Endothelial cell of umbilical vein (primary cell): ENCODE measurements around the gene HOXD3. TPM values are rescaled to one million over a fixed set of nuclear protein-coding genes. Genes with fewer than 3 reads are reported as not detected.

Experiments
- BruUV-seq: library from RNA; stranded (reverse); fragments of 400-500 nt; replicated peaks from 2 replicates; lab custom pipeline; 2021; lab: Mats Ljungman, UMichigan
- CTCF ChIA-PET: fragments of 300-600, 350-600 bp; sonication (Branson Sonifier 250); formaldehyde crosslinking; loops from one replicate; lab custom pipeline; 2021; ENCODE audit warnings: antibody characterized with exemption, inconsistent platforms; lab: Charles Lee
- POLR2A ChIA-PET: fragments of 300-600, 350-600 bp; sonication (Branson Sonifier 250); formaldehyde crosslinking; loops from one replicate; lab custom pipeline; 2021; ENCODE audit warnings: antibody characterized with exemption, inconsistent platforms; lab: Charles Lee
- DNase-seq: peaks from one replicate; pipeline ENCODE4 v3.0.0-alpha.2; 2011; ENCODE audit warnings: low read depth, low spot score
- FAIRE-seq: peaks from 2 replicates; lab custom pipeline; 2011; peaks lifted over from hg19 to GRCh38; lab: Jason Lieb, UNC
- H2AFZ ChIP-seq: 2 replicates; pipeline ENCODE4 v1.6.0; 2012; ENCODE audit warnings: low read depth, low read length, control low read depth, inconsistent platforms
- H3K27ac ChIP-seq: 2 replicates; pipeline ENCODE4 v1.5.1; 2011; ENCODE audit warnings: low read depth, mild to moderate bottlenecking, control low read depth, low read length, moderate library complexity; ENCODE audit not compliant: insufficient read depth
- H3K27me3 ChIP-seq, 2 experiments: 2 replicates each; pipeline versions ENCODE4 v1.6.0 to v1.6.1; 2011; ENCODE audit warnings: low read length in 2 of 2, mixed read lengths in 1 of 2; ENCODE audit not compliant: control insufficient read depth in 2 of 2, insufficient read depth in 2 of 2
- H3K36me3 ChIP-seq, 2 experiments: 2 replicates in 1 of 2; 3 replicates in 1 of 2; pipeline ENCODE4 v1.5.1; 2011; ENCODE audit warnings: low read length in 2 of 2, mild to moderate bottlenecking in 1 of 2, moderate library complexity in 1 of 2; ENCODE audit not compliant: control insufficient read depth in 2 of 2, insufficient read depth in 2 of 2; ENCODE audit errors: extremely low read depth in 1 of 2
- H3K4me1 ChIP-seq: 3 replicates; pipeline ENCODE4 v1.5.1; 2011; ENCODE audit warnings: mild to moderate bottlenecking, low read length; ENCODE audit not compliant: control insufficient read depth, insufficient read depth; ENCODE audit errors: extremely low read depth
- H3K4me2 ChIP-seq: 2 replicates; pipeline ENCODE4 v1.6.1; 2011; ENCODE audit warnings: low read length, control low read depth, mixed read lengths; ENCODE audit not compliant: insufficient read depth
- H3K4me3 ChIP-seq, 3 experiments: fragments of 200-600 bp in 1 of 3; sonication (generic), shearing (Covaris generic) in 1 of 3; replicated peaks in 1 of 3; 2 replicates each; pipeline ENCODE4 v1.5.1; 2011 to 2016; ENCODE audit warnings: control low read depth in 3 of 3, low read length in 3 of 3, mild to moderate bottlenecking in 2 of 3, inconsistent platforms in 1 of 3, low read depth in 1 of 3, moderate library complexity in 1 of 3; ENCODE audit not compliant: insufficient read depth in 1 of 3
- H3K79me2 ChIP-seq: 2 replicates; pipeline ENCODE4 v1.6.0; 2012; ENCODE audit warnings: low read length, inconsistent platforms; ENCODE audit not compliant: control insufficient read depth, insufficient read depth
- H3K9ac ChIP-seq: replicated peaks from 2 replicates; pipeline ENCODE3; 2011; ENCODE audit warnings: low read length, control low read depth; ENCODE audit not compliant: insufficient read depth; ENCODE audit errors: extremely low read depth
- H3K9me1 ChIP-seq: replicated peaks from 3 replicates; pipeline ENCODE4 v1.6.0; 2011; ENCODE audit warnings: mild to moderate bottlenecking, low read length; ENCODE audit not compliant: control insufficient read depth, insufficient read depth; ENCODE audit errors: extremely low read depth
- H3K9me3 ChIP-seq: replicated peaks from 2 replicates; pipeline ENCODE4 v1.5.1; 2012; ENCODE audit warnings: low read length, inconsistent platforms; ENCODE audit not compliant: control insufficient read depth, insufficient read depth
- H4K20me1 ChIP-seq: replicated peaks from 2 replicates; pipeline ENCODE3; 2011; ENCODE audit warnings: mild to moderate bottlenecking, low read length; ENCODE audit not compliant: control insufficient read depth, insufficient read depth; ENCODE audit errors: extremely low read depth
- EZH2 ChIP-seq: IDR thresholded peaks from 2 replicates; pipeline ENCODE4 v1.6.1; 2012; ENCODE audit warnings: borderline replicate concordance, low read depth, mild to moderate bottlenecking, moderate library complexity, low read length, inconsistent platforms; ENCODE audit not compliant: severe bottlenecking
- FOS ChIP-seq: IDR thresholded peaks from 2 replicates; pipeline ENCODE4 v1.6.1; 2011; ENCODE audit warnings: mild to moderate bottlenecking, low read length, moderate library complexity, borderline replicate concordance; ENCODE audit not compliant: insufficient read depth
- GATA2 ChIP-seq: IDR thresholded peaks from 2 replicates; pipeline ENCODE4 v1.7.0; 2011; ENCODE audit warnings: low read depth, mild to moderate bottlenecking, moderate library complexity, mixed read lengths, low read length; ENCODE audit not compliant: insufficient read length, insufficient read depth
- JUN ChIP-seq: IDR thresholded peaks from 2 replicates; pipeline ENCODE4 v1.6.1; 2011; ENCODE audit warnings: borderline replicate concordance, low read depth; ENCODE audit not compliant: insufficient read length, insufficient read depth
- MYC ChIP-seq: IDR thresholded peaks from one replicate; pipeline ENCODE4 v1.6.1; 2011; ENCODE audit warnings: mild to moderate bottlenecking, low read depth, low read length
- POLR2A ChIP-seq: IDR thresholded peaks from 2 replicates; pipeline ENCODE4 v1.6.1; 2012; ENCODE audit warnings: low read depth, mild to moderate bottlenecking, control low read depth, low read length
- POLR2AphosphoS5 ChIP-seq: IDR thresholded peaks from 2 replicates; pipeline ENCODE4 v1.6.1; 2012; ENCODE audit warnings: low read depth, mild to moderate bottlenecking, control low read depth, low read length, moderate library complexity; ENCODE audit not compliant: insufficient read depth
- dilution Hi-C: fragments of 300-500 bp; cut with MboI; formaldehyde crosslinking; loops from one replicate; pipeline ENCODE4 v1.15.0; 2019; ENCODE audit warnings: low sequenced_read_pairs; ENCODE audit not compliant: extremely low pct_ligation_motif_present
- intact Hi-C: fragments of 100-400 bp; cut with micrococcal nuclease; formaldehyde crosslinking; loops from one replicate; pipeline ENCODE4 v1.10.0; 2022
- polyA plus RNA-seq, 4 experiments: library from polyadenylated mRNA; depleted of rRNA in 3 of 4; stranded (reverse) in 3 of 4; unstranded in 1 of 4; fragments of >200 nt; gene quantifications; 2 replicates each; pipeline versions ENCODE4 v1.2.1 to v1.2.3, GENCODE V29; 2011 to 2012; ENCODE audit warnings: missing spikeins in 1 of 4
- total RNA-seq: library from RNA; stranded (reverse); gene quantifications from 2 replicates; pipeline ENCODE4 v1.2.3, GENCODE V29; 2021
- TF ChIP-seq, protein P1 (sequence below): IDR thresholded peaks from 2 replicates; pipeline ENCODE4 v1.6.1; 2011; ENCODE audit not compliant: insufficient read depth, insufficient read length
- TF ChIP-seq, protein P2 (sequence below), 2 donors: IDR thresholded peaks; 1 replicate in 1 of 2; 2 replicates in 1 of 2; pipeline ENCODE4 v1.5.1; 2011; ENCODE audit warnings: low read length in 2 of 2, mild to moderate bottlenecking in 2 of 2, moderate library complexity in 2 of 2, control low read depth in 1 of 2, inconsistent platforms in 1 of 2, low read depth in 1 of 2; ENCODE audit not compliant: insufficient read depth in 1 of 2; ENCODE audit errors: extremely low read depth in 1 of 2

The HOXD3 gene
- total and polyA plus RNA-seq, 2 donors (not counting 3 experiments of a cell fraction or from before 2014, with no cell fraction given) = 2.9 to 20.9 TPM

DNA sequence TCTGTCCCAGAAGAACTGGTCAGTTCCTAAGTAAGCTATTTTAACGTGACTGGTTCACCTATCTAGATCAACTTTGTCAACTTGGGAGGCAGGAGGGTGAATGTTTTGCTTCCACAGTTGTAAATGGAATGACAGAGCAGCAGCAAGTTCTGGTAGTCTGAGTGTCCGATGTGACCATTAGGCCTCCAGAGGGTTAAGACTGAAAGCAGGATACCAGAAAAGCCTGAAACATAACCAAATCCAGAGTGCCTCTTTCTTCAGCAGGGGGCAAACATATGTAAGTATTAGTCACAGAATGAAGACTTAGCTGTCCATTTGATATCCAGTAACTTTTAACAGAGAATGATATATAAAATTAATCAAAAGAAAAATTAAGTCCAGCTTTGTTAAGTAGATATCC, 9.2 kb downstream of the HOXD3 start:
- H3K4me2 ChIP-seq = no peak overlapping the region
- H3K36me3 ChIP-seq = no peaks in the 10 kb centered on the region
- no peaks in the 10 kb centered on the region for H3K79me2 ChIP-seq
- H3K27ac ChIP-seq = no peak overlapping the region
- H3K9me3 ChIP-seq = no peaks in the 10 kb centered on the region
- DNase-seq (no peak), FAIRE-seq (no peak)
- intact Hi-C loops (no loop called here), dilution Hi-C loops (no loop called here)
- ChIA-PET CTCF (interaction anchor here (0.5 to 2.6 kb wide), 3 partner anchors 289 to 1604 kb away, joined by 3 to 11 read pairs (median 3); no protein-coding TSS in a partner anchor), POLR2A (no interaction called here)
- peaks cover 3% of the 10 kb centered on the region for H3K4me1 ChIP-seq
- no peak overlapping the region for H3K4me3 ChIP-seq
- no peak overlapping the region for H3K9ac ChIP-seq
- TF ChIP-seq EZH2 (no peak), GATA2 (no peak), FOS (no peak), JUN (no peak), MYC (no peak), POLR2A (no peak), POLR2AphosphoS5 (no peak)
- TF ChIP-seq, protein P1, sequence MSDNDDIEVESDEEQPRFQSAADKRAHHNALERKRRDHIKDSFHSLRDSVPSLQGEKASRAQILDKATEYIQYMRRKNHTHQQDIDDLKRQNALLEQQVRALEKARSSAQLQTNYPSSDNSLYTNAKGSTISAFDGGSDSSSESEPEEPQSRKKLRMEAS = no peak
- TF ChIP-seq, protein P2, sequence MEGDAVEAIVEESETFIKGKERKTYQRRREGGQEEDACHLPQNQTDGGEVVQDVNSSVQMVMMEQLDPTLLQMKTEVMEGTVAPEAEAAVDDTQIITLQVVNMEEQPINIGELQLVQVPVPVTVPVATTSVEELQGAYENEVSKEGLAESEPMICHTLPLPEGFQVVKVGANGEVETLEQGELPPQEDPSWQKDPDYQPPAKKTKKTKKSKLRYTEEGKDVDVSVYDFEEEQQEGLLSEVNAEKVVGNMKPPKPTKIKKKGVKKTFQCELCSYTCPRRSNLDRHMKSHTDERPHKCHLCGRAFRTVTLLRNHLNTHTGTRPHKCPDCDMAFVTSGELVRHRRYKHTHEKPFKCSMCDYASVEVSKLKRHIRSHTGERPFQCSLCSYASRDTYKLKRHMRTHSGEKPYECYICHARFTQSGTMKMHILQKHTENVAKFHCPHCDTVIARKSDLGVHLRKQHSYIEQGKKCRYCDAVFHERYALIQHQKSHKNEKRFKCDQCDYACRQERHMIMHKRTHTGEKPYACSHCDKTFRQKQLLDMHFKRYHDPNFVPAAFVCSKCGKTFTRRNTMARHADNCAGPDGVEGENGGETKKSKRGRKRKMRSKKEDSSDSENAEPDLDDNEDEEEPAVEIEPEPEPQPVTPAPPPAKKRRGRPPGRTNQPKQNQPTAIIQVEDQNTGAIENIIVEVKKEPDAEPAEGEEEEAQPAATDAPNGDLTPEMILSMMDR (IDR thresholded peaks at IDR 0.05; ENCODE audit: extremely low read depth in 1 of 2, insufficient read depth in 1 of 2, low read depth in 1 of 2, low read length in 2 of 2) = no peak
- H3K9me1 ChIP-seq = no peaks in the 10 kb centered on the region
- H3K27me3 ChIP-seq = peaks cover 5 to 15% of the 10 kb centered on the region in 2 experiments
- H2AFZ ChIP-seq = no peak overlapping the region
- H4K20me1 ChIP-seq = no peaks in the 10 kb centered on the region
- no TSS peak for BruUV-seq
